ENCODE results near the gene DUSP28.

DNA sequence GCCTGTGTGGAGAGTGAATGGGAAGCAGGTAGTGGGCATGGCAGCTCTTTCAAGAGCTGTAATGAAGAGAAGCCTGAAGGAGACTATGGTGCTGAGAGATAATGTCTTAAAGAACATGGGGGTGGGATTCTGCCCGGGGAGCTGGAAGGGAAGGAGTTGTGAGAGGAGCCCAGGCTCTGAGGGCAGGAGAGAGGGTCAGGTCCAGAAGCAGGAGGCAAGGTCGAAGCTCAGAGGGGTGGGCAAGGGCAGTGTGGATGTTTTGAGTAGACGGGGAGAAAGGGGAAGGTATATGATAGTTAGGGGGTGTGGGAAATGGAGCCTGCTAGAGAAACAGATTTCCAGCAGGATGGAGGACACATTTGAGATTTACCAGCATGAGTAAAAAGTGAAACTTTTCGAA is 28.5 kb downstream of the DUSP28 start:
- TF ChIP-seq POLR2A (IDR thresholded peaks at IDR 0.05): no peak
- TF ChIP-seq CTCF (IDR thresholded peaks at IDR 0.05): no peak
- TF ChIP-seq EP300 (IDR thresholded peaks at IDR 0.05; ENCODE audit: low read depth): no peak

Data from transverse colon (tissue), 3 donors.